Neural cell (in vitro differentiated cells): Measurements from ENCODE around the gene C19orf85.

Source experiments
- EZH2 ChIP-seq: fragments of 200-600, 300-800 bp; shearing (Covaris generic), sonication (generic); IDR thresholded peaks from 2 replicates; pipeline ENCODE4 v1.6.1; 2014; ENCODE audit warnings: antibody characterized with exemption, low read length, borderline replicate concordance, mild to moderate bottlenecking; ENCODE audit not compliant: insufficient read depth, poor library complexity, severe bottlenecking
- POLR2AphosphoS5 ChIP-seq: IDR thresholded peaks from 2 replicates; pipeline ENCODE4 v1.6.1; 2012
- TF ChIP-seq, protein P1 (sequence below): fragments of 450-650 bp; IDR thresholded peaks from 2 replicates; pipeline ENCODE4 v1.5.1; 2014; ENCODE audit warnings: antibody characterized with exemption, mild to moderate bottlenecking, moderate library complexity; ENCODE audit not compliant: poor library complexity, severe bottlenecking

- no peak for TF ChIP-seq POLR2AphosphoS5
- TF ChIP-seq, protein P1, sequence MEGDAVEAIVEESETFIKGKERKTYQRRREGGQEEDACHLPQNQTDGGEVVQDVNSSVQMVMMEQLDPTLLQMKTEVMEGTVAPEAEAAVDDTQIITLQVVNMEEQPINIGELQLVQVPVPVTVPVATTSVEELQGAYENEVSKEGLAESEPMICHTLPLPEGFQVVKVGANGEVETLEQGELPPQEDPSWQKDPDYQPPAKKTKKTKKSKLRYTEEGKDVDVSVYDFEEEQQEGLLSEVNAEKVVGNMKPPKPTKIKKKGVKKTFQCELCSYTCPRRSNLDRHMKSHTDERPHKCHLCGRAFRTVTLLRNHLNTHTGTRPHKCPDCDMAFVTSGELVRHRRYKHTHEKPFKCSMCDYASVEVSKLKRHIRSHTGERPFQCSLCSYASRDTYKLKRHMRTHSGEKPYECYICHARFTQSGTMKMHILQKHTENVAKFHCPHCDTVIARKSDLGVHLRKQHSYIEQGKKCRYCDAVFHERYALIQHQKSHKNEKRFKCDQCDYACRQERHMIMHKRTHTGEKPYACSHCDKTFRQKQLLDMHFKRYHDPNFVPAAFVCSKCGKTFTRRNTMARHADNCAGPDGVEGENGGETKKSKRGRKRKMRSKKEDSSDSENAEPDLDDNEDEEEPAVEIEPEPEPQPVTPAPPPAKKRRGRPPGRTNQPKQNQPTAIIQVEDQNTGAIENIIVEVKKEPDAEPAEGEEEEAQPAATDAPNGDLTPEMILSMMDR = no peak
- no peak for TF ChIP-seq EZH2
Measured at GRCh38 chr19:55441692-55442321, 22.7 kb downstream of the C19orf85 start.
